Fibroblast of peridontal ligament (primary cell): ENCODE results near the gene CACNA1C.

ENCODE experiments used
- DNase-seq: peaks from one replicate; pipeline ENCODE4 v3.0.0-alpha.2; 2010; ENCODE audit errors: extremely low read depth

Gene CACNA1C

GRCh38 chr12:2169489-2169888 is 116.7 kb downstream of the CACNA1C start:
- no peak for DNase-seq

GRCh38 chr12:2169940-2170339 is 117.2 kb downstream of the CACNA1C start:
- peak; percentile 53 for DNase-seq

- no peak for DNase-seq
Observed at GRCh38 chr12:2170376-2170775, 117.6 kb downstream of the CACNA1C start.

GRCh38 chr12:2171672-2172426 is 119.1 kb downstream of the CACNA1C start:
- DNase-seq: no peak

GRCh38 chr12:2172491-2173214 is 119.9 kb downstream of the CACNA1C start:
- no peak for DNase-seq

GRCh38 chr12:2173971-2174370 is 121.2 kb downstream of the CACNA1C start:
- DNase-seq: no peak

- no peak for DNase-seq
Observed at GRCh38 chr12:2177003-2177402, 124.2 kb downstream of the CACNA1C start.

GRCh38 chr12:2177751-2178150 is 125.0 kb downstream of the CACNA1C start:
- peak; percentile 25 for DNase-seq

- no peak for DNase-seq
Observed at GRCh38 chr12:2179058-2179457, 126.3 kb downstream of the CACNA1C start.

GRCh38 chr12:2179953-2180736 is 127.4 kb downstream of the CACNA1C start:
- DNase-seq: peak; percentile 99

- no peak for DNase-seq
Observed at GRCh38 chr12:2180737-2181082, 127.9 kb downstream of the CACNA1C start.

GRCh38 chr12:2183556-2184541 is 131.1 kb downstream of the CACNA1C start:
- DNase-seq: peak; percentile 88

GRCh38 chr12:2185751-2186341 is 133.1 kb downstream of the CACNA1C start:
- peak; percentile 40 for DNase-seq

- no peak for DNase-seq
Observed at GRCh38 chr12:2187195-2187945, 134.6 kb downstream of the CACNA1C start.

- no peak for DNase-seq
Observed at GRCh38 chr12:2190085-2190484, 137.3 kb downstream of the CACNA1C start.

GRCh38 chr12:2190896-2191533 is 138.2 kb downstream of the CACNA1C start:
- DNase-seq: no peak

- DNase-seq: no peak
Observed at GRCh38 chr12:2191534-2192153, 138.9 kb downstream of the CACNA1C start.

GRCh38 chr12:2192231-2192630 is 139.4 kb downstream of the CACNA1C start:
- no peak for DNase-seq

GRCh38 chr12:2194060-2194459 is 141.3 kb downstream of the CACNA1C start:
- no peak for DNase-seq
